ENCODE results near the gene UBA1.

DNA sequence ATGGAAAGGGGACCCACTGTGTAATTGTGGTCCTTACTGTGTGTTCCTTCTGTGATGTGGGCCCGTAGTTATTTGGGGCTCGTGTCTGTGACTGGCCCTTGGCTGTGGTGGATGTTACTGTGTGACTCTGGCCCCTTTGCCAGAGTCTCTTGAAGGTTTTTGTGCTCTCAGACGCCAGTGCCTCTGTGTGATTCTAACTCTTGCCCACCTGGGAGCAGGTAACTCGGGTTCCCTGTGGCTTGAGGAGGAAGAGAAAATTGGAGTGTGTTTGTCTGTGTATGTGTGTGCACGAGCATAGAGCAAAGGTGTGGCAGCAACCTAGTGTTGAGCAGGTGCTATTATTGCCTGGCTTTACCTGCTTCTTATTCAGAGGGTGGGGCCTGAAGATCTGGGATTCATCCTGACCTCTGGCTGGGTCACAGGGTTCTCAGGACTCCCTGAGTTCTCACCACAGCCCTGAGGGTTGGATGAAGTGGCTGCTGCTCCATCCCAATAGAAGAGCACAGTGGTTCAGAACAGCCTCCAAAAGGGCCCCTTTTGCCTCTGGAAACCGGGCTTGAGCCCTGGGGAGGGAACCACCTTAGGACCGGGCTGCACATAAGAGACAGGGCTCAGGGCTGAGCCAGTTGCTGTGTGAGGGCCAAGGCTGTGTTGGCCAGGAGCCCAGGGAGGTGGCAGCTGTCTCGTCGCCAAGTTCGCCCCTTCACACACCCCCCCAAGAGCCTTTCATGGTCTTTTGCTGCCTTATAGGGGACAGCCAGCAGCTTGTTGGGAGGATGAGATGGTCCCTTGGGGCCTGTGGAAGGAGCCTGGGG lies 47.3 kb upstream of the UBA1 start:
- TF ChIP-seq SUZ12 (IDR thresholded peaks at IDR 0.05; ENCODE audit: extremely low read depth, insufficient read depth, insufficient read length) (no peak), YY1 (IDR thresholded peaks at IDR 0.05; ENCODE audit: insufficient read depth, insufficient read length) (no peak), ZNF274 (IDR thresholded peaks at IDR 0.05; ENCODE audit: low read depth, low read length) (no peak)

All from NT2/D1 (cell line).